A549 (cell line): ENCODE results near the gene VPS13D.

Source experiments
- BHLHE40 ChIP-seq: IDR thresholded peaks from 2 replicates; pipeline ENCODE4 v1.6.1; 2012; ENCODE audit warnings: low read depth, low read length, inconsistent platforms
- CEBPB ChIP-seq, 2 experiments: fragments of >200 bp in 1 of 2; sonication (Bioruptor Twin) in 1 of 2; formaldehyde crosslinking in 1 of 2; IDR thresholded peaks; 2 replicates each; pipeline ENCODE4 v1.6.1; 2012 to 2016
- EP300 ChIP-seq, 2 experiments: fragments of >200 bp; sonication (Bioruptor Twin); formaldehyde crosslinking; IDR thresholded peaks; 2 replicates in 1 of 2; 3 replicates in 1 of 2; pipeline ENCODE4 v1.6.1; 2016 to 2017
- FOSL2 ChIP-seq, 2 experiments: fragments of 450-650 bp in 1 of 2; fragments of >200 bp in 1 of 2; sonication (Bioruptor Twin) in 1 of 2; formaldehyde crosslinking; IDR thresholded peaks; 2 replicates each; pipeline versions ENCODE4 v1.5.0 to v1.6.1; 2016 to 2020; ENCODE audit warnings: mild to moderate bottlenecking in 1 of 2, moderate library complexity in 1 of 2
- HOXA7 ChIP-seq: fragments of 250-450 bp; sonication (Bioruptor Pico); IDR thresholded peaks from 2 replicates; pipeline ENCODE4 v1.5.0; 2020; ENCODE audit warnings: mild to moderate bottlenecking, moderate library complexity
- KDM1A ChIP-seq: fragments of 200-600 bp; sonication (generic); IDR thresholded peaks from 2 replicates; pipeline ENCODE4 v1.6.1; 2016; ENCODE audit warnings: low read depth, mild to moderate bottlenecking
- POLR2A ChIP-seq: IDR thresholded peaks from 2 replicates; pipeline ENCODE4 v1.6.1; 2012; ENCODE audit warnings: mild to moderate bottlenecking, low read length
- RAD21 ChIP-seq, 2 experiments: fragments of >200 bp in 1 of 2; sonication (Bioruptor Twin) in 1 of 2; formaldehyde crosslinking in 1 of 2; IDR thresholded peaks in 1 of 2; conservative IDR thresholded peaks in 1 of 2; 2 replicates in 1 of 2; 3 replicates in 1 of 2; pipeline ENCODE4 v1.6.1; 2012 to 2018; ENCODE audit warnings: inconsistent platforms in 1 of 2
- ZFP36 ChIP-seq: fragments of 450-650 bp; IDR thresholded peaks from 2 replicates; pipeline ENCODE4 v1.6.1; 2014; ENCODE audit warnings: borderline replicate concordance; ENCODE audit not compliant: partially characterized antibody
- ZSCAN20 ChIP-seq: fragments of 250-450 bp; sonication (Bioruptor Pico); IDR thresholded peaks from 2 replicates; pipeline ENCODE4 v1.8.0; 2022; ENCODE audit warnings: mild to moderate bottlenecking, moderate library complexity
- TF ChIP-seq, protein P1 (sequence below): fragments of >200 bp; sonication (Bioruptor Twin); formaldehyde crosslinking; IDR thresholded peaks from 3 replicates; pipeline ENCODE4 v1.5.1; 2016
- TF ChIP-seq, protein P2 (sequence below): fragments of >200 bp; sonication (Bioruptor Twin); formaldehyde crosslinking; IDR thresholded peaks from 3 replicates; pipeline ENCODE4 v1.6.1; 2016
- TF ChIP-seq, protein P3 (sequence below): fragments of 150-350 bp; IDR thresholded peaks from 2 replicates; pipeline ENCODE4 v1.6.1; 2014; ENCODE audit warnings: low read depth, mild to moderate bottlenecking, low read length

DNA sequence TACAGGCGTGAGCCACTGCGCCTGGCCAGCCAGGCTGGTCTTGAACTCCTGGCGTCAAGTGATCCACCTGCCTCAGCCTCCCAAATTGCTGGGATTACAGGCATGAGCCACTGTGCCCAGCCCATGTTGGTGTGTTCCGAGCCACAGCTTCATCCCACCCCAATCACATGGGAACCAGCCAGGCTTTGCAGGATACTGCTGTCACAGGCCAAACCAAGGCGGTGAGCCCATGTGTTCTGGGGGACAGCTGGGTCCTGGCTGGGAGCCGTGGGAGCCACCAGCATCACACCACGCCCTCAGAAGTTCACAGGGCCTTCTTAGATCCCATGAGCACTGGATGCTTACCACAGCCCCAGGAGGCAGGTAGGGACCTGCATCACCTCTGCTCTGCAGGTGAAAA lies 331.3 kb downstream of the VPS13D start:
- TF ChIP-seq POLR2A (no peak), BHLHE40 (no peak), RAD21 (conservative IDR thresholded peaks at IDR 0.05 in 1 of 2, IDR thresholded peaks at IDR 0.05 in 1 of 2) (no peak), HOXA7 (no peak), ZFP36 (no peak), EP300 (IDR thresholded peaks at IDR 0.05) (no peak), KDM1A (no peak), CEBPB (IDR thresholded peaks at IDR 0.05) (no peak), ZSCAN20 (CRISPR knock-in tag) (no peak), FOSL2 (IDR thresholded peaks at IDR 0.05) (no peak), FOSL2 (CRISPR knock-in tag; IDR thresholded peaks at IDR 0.05) (no peak)
- TF ChIP-seq, protein P1, sequence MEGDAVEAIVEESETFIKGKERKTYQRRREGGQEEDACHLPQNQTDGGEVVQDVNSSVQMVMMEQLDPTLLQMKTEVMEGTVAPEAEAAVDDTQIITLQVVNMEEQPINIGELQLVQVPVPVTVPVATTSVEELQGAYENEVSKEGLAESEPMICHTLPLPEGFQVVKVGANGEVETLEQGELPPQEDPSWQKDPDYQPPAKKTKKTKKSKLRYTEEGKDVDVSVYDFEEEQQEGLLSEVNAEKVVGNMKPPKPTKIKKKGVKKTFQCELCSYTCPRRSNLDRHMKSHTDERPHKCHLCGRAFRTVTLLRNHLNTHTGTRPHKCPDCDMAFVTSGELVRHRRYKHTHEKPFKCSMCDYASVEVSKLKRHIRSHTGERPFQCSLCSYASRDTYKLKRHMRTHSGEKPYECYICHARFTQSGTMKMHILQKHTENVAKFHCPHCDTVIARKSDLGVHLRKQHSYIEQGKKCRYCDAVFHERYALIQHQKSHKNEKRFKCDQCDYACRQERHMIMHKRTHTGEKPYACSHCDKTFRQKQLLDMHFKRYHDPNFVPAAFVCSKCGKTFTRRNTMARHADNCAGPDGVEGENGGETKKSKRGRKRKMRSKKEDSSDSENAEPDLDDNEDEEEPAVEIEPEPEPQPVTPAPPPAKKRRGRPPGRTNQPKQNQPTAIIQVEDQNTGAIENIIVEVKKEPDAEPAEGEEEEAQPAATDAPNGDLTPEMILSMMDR, result no peak
- TF ChIP-seq, protein P2, sequence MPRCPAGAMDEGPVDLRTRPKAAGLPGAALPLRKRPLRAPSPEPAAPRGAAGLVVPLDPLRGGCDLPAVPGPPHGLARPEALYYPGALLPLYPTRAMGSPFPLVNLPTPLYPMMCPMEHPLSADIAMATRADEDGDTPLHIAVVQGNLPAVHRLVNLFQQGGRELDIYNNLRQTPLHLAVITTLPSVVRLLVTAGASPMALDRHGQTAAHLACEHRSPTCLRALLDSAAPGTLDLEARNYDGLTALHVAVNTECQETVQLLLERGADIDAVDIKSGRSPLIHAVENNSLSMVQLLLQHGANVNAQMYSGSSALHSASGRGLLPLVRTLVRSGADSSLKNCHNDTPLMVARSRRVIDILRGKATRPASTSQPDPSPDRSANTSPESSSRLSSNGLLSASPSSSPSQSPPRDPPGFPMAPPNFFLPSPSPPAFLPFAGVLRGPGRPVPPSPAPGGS, result no peak
- TF ChIP-seq, protein P3, sequence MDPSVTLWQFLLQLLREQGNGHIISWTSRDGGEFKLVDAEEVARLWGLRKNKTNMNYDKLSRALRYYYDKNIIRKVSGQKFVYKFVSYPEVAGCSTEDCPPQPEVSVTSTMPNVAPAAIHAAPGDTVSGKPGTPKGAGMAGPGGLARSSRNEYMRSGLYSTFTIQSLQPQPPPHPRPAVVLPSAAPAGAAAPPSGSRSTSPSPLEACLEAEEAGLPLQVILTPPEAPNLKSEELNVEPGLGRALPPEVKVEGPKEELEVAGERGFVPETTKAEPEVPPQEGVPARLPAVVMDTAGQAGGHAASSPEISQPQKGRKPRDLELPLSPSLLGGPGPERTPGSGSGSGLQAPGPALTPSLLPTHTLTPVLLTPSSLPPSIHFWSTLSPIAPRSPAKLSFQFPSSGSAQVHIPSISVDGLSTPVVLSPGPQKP, result no peak
